GM21825 (cell line): ENCODE measurements around the gene BHLHE23.

Experiments used
- ATAC-seq: cut with Tn5 transposase; IDR thresholded peaks from one replicate; pipeline ENCODE4 v1.9.1; 2021; ENCODE audit warnings: mild to moderate bottlenecking, moderate library complexity; ENCODE audit not compliant: unreplicated experiment

BHLHE23 gene

GRCh38 chr20:63026582-63027165 lies 19.9 kb upstream of the BHLHE23 start:
- no peak for ATAC-seq

- ATAC-seq: no peak
Observed at GRCh38 chr20:63025534-63026331, 19.0 kb upstream of the BHLHE23 start.

- ATAC-seq: no peak
Observed at GRCh38 chr20:63024573-63025392, 18.0 kb upstream of the BHLHE23 start.

- no peak for ATAC-seq
Observed at GRCh38 chr20:63023936-63024571, 17.3 kb upstream of the BHLHE23 start.

- ATAC-seq: no peak
Observed at GRCh38 chr20:63023071-63023935, 16.5 kb upstream of the BHLHE23 start.

- ATAC-seq: no peak
Observed at GRCh38 chr20:63022501-63022900, 15.7 kb upstream of the BHLHE23 start.

GRCh38 chr20:63021356-63022321 lies 14.9 kb upstream of the BHLHE23 start:
- no peak for ATAC-seq

GRCh38 chr20:63020681-63021080 lies 13.9 kb upstream of the BHLHE23 start:
- no peak for ATAC-seq

GRCh38 chr20:63017826-63018411 lies 11.2 kb upstream of the BHLHE23 start:
- ATAC-seq: no peak

GRCh38 chr20:63017076-63017825 lies 10.5 kb upstream of the BHLHE23 start:
- no peak for ATAC-seq

GRCh38 chr20:63016514-63017075 lies 9.8 kb upstream of the BHLHE23 start:
- no peak for ATAC-seq

- no peak for ATAC-seq
Observed at GRCh38 chr20:63015662-63016361, 9.0 kb upstream of the BHLHE23 start.

GRCh38 chr20:63015147-63015661 lies 8.4 kb upstream of the BHLHE23 start:
- no peak for ATAC-seq

- no peak for ATAC-seq
Observed at GRCh38 chr20:63014710-63015109, 7.9 kb upstream of the BHLHE23 start.

- ATAC-seq: no peak
Observed at GRCh38 chr20:63014287-63014686, 7.5 kb upstream of the BHLHE23 start.

GRCh38 chr20:63013207-63013606 lies 6.4 kb upstream of the BHLHE23 start:
- no peak for ATAC-seq

- no peak for ATAC-seq
Observed at GRCh38 chr20:63011798-63012197, 5.0 kb upstream of the BHLHE23 start.
